ENCODE results near the gene CHAD. TPM values are rescaled to one million over a fixed set of nuclear protein-coding genes. Genes with fewer than 3 reads are reported as not detected.

The CHAD gene
- total and polyA plus RNA-seq, 2 donors (not counting 1 experiment from before 2014, with no cell fraction given) = 3.5 to 4.4 TPM

- H3K27ac ChIP-seq (ENCODE audit: low read length in 2 of 2) = no peak overlapping the region
- H4K20me1 ChIP-seq (ENCODE audit: control insufficient read depth, insufficient read depth, low read length, poor library complexity, severe bottlenecking) = no peaks in the 10 kb centered on the region
- ChIA-PET POLR2A (no interaction called here), CTCF (no interaction called here)
- no peaks in the 10 kb centered on the region for H3K79me2 ChIP-seq (ENCODE audit: control insufficient read depth, insufficient read depth, low read length)
- no peak overlapping the region for H3K4me3 ChIP-seq (ENCODE audit: control extremely low read depth in 1 of 5, extremely low read depth in 1 of 5, insufficient read depth in 1 of 5, low read depth in 2 of 5, low read length in 4 of 5)
- DNase-seq (no peak), ATAC-seq (ENCODE audit: low read depth) (no peak)
- no peak overlapping the region for H2AFZ ChIP-seq (ENCODE audit: insufficient read depth, low read depth, low read length, poor library complexity, severe bottlenecking)
- H3K4me1 Mint-ChIP-seq = no peaks in the 10 kb centered on the region
- TF ChIP-seq CTCF (IDR thresholded peaks at IDR 0.05) = no peak
- no peak for TF ChIP-seq EZH2 (IDR thresholded peaks at IDR 0.05; ENCODE audit: borderline replicate concordance, insufficient read depth, low read depth, low read length, poor library complexity, severe bottlenecking)
- H3K36me3 ChIP-seq (replicated peaks in 1 of 2; ENCODE audit: control extremely low read depth in 1 of 2, control insufficient read depth in 1 of 2, extremely low read depth in 1 of 2, insufficient read depth in 2 of 2, low read length in 1 of 2) = no peaks in the 10 kb centered on the region
- H3K4me2 ChIP-seq (replicated peaks; ENCODE audit: low read depth, low read length, poor library complexity, severe bottlenecking) = no peak overlapping the region
- H3K9ac ChIP-seq (ENCODE audit: low read length) = no peak overlapping the region
- WGBS (ENCODE audit: insufficient coverage) = 80% methylated on average over 2 of the region's 3 CpGs
- no peaks in the 10 kb centered on the region for H3K27me3 ChIP-seq (replicated peaks in 1 of 4; ENCODE audit: control extremely low read depth in 1 of 4, control insufficient read depth in 3 of 4, insufficient read depth in 4 of 4, low read length in 3 of 4)
- H3K4me1 ChIP-seq (ENCODE audit: control insufficient read depth in 2 of 2, insufficient read depth in 2 of 2, low read length in 2 of 2) = no peaks in the 10 kb centered on the region
- intact Hi-C loops (cut with micrococcal nuclease) = no loop called here
- H3K27ac Mint-ChIP-seq = no peak overlapping the region
- H3K4me3 Mint-ChIP-seq = no peak overlapping the region
- no peaks in the 10 kb centered on the region for H3K9me3 Mint-ChIP-seq (ENCODE audit: insufficient read depth)
- no peaks in the 10 kb centered on the region for H3K9me3 ChIP-seq (ENCODE audit: control extremely low read depth in 1 of 3, control insufficient read depth in 2 of 3, insufficient read depth in 1 of 3, low read length in 2 of 3)
- H3K27me3 Mint-ChIP-seq = peaks cover 3% of the 10 kb centered on the region
These were observed 25.1 kb upstream of the CHAD start for GRCh38 chr17:50493744-50494143.

GRCh38 chr17:50492214-50492613 is 23.5 kb upstream of the CHAD start:
- Histone ChIP-seq H3K27me3 (replicated peaks in 1 of 4; ENCODE audit: control extremely low read depth in 1 of 4, control insufficient read depth in 3 of 4, insufficient read depth in 4 of 4, low read length in 3 of 4) (no peaks in the 10 kb centered on the region), H2AFZ (ENCODE audit: insufficient read depth, low read depth, low read length, poor library complexity, severe bottlenecking) (no peak overlapping the region), H3K4me1 (ENCODE audit: control insufficient read depth in 2 of 2, insufficient read depth in 2 of 2, low read length in 2 of 2) (no peaks in the 10 kb centered on the region), H4K20me1 (ENCODE audit: control insufficient read depth, insufficient read depth, low read length, poor library complexity, severe bottlenecking) (no peaks in the 10 kb centered on the region), H3K27ac (ENCODE audit: low read length in 2 of 2) (no peak overlapping the region), H3K9me3 (ENCODE audit: control extremely low read depth in 1 of 3, control insufficient read depth in 2 of 3, insufficient read depth in 1 of 3, low read length in 2 of 3) (no peaks in the 10 kb centered on the region), H3K4me2 (replicated peaks; ENCODE audit: low read depth, low read length, poor library complexity, severe bottlenecking) (no peak overlapping the region), H3K36me3 (replicated peaks in 1 of 2; ENCODE audit: control extremely low read depth in 1 of 2, control insufficient read depth in 1 of 2, extremely low read depth in 1 of 2, insufficient read depth in 2 of 2, low read length in 1 of 2) (no peaks in the 10 kb centered on the region), H3K4me3 (ENCODE audit: control extremely low read depth in 1 of 5, extremely low read depth in 1 of 5, insufficient read depth in 1 of 5, low read depth in 2 of 5, low read length in 4 of 5) (no peak overlapping the region), H3K79me2 (ENCODE audit: control insufficient read depth, insufficient read depth, low read length) (no peaks in the 10 kb centered on the region), H3K9ac (ENCODE audit: low read length) (no peak overlapping the region)
- intact Hi-C loops (cut with micrococcal nuclease) = no loop called here
- TF ChIP-seq EZH2 (IDR thresholded peaks at IDR 0.05; ENCODE audit: borderline replicate concordance, insufficient read depth, low read depth, low read length, poor library complexity, severe bottlenecking) = no peak
- ChIA-PET CTCF (interaction anchor here (1.1 kb wide), 2 partner anchors 10 kb away, joined by 4 to 5 read pairs; no protein-coding TSS in a partner anchor), POLR2A (no interaction called here)
- ATAC-seq (ENCODE audit: low read depth) (no peak), DNase-seq (no peak)
- no peaks in the 10 kb centered on the region for H3K9me3 Mint-ChIP-seq (ENCODE audit: insufficient read depth)
- H3K4me1 Mint-ChIP-seq = no peaks in the 10 kb centered on the region
- H3K27me3 Mint-ChIP-seq = peaks cover 3% of the 10 kb centered on the region
- no CpG with 5 or more reads among the region's 8 CpGs for WGBS (ENCODE audit: insufficient coverage)
- H3K27ac Mint-ChIP-seq = no peak overlapping the region
- H3K4me3 Mint-ChIP-seq = no peak overlapping the region
